ENCODE measurements around the gene SCUBE3. TPM values are rescaled to one million over a fixed set of nuclear protein-coding genes. Genes with fewer than 3 reads are reported as not detected.

SCUBE3 gene
- total and polyA plus RNA-seq, 2 of the 8 experiments (the other 6 are each of a cell fraction or from before 2014, with no cell fraction given), result 0.80 to 1.0 TPM

- TF ChIP-seq RFX5 (IDR thresholded peaks at IDR 0.05; ENCODE audit: borderline replicate concordance, low read depth, low read length), result no peak
These were observed 2.1 kb downstream of the SCUBE3 start (continued) for GRCh38 chr6:35215665-35216411.

Measured in H1 (cell line).